ENCODE results near the gene RASGRP3. TPM values are rescaled to one million over a fixed set of nuclear protein-coding genes. Genes with fewer than 3 reads are reported as not detected.
A peak's percentile ranks its signal among the peaks of the same experiment; 100 is the strongest.

Gene RASGRP3
- total and polyA plus RNA-seq, 2 of the 13 experiments (the other 11 are each of a cell fraction or from before 2014, with no cell fraction given) = 0.01 TPM; not detected in 1

GRCh38 chr2:33496150-33496549, 19.7 kb downstream of the RASGRP3 start (continued):
- TF ChIP-seq BRCA1 (CRISPR knock-in tag; IDR thresholded peaks at IDR 0.05) (no peak), ATF7 (IDR thresholded peaks at IDR 0.05) (no peak), ATF7 (CRISPR knock-in tag; IDR thresholded peaks at IDR 0.05) (no peak), MAFK (conservative IDR thresholded peaks at IDR 0.05 in 1 of 2, IDR thresholded peaks at IDR 0.05 in 1 of 2; ENCODE audit: low read length in 2 of 2) (peak; percentile 43 to 76; a peak in 2 of 4 replicates), ZSCAN21 (CRISPR knock-in tag; IDR thresholded peaks at IDR 0.05; ENCODE audit: borderline replicate concordance) (no peak), ZSCAN25 (CRISPR knock-in tag; IDR thresholded peaks at IDR 0.05) (no peak), MAF1 (CRISPR knock-in tag; IDR thresholded peaks at IDR 0.05; ENCODE audit: borderline replicate concordance) (no peak), TARDBP (CRISPR knock-in tag; IDR thresholded peaks at IDR 0.05) (no peak)

GRCh38 chr2:33496726-33497125, 20.3 kb downstream of the RASGRP3 start:
- intact Hi-C loops (cut with micrococcal nuclease; ENCODE audit: unreplicated experiment) = no loop called here
- TF ChIP-seq GMEB2 (CRISPR knock-in tag; IDR thresholded peaks at IDR 0.05; ENCODE audit: low read depth) (no peak), ZNF879 (CRISPR knock-in tag; IDR thresholded peaks at IDR 0.05) (no peak), NFRKB (IDR thresholded peaks at IDR 0.05) (no peak), ETS1 (CRISPR knock-in tag; IDR thresholded peaks at IDR 0.05) (no peak), NFE2 (CRISPR knock-in tag; IDR thresholded peaks at IDR 0.05) (no peak), CSRNP1 (CRISPR knock-in tag; IDR thresholded peaks at IDR 0.05) (no peak), ZFY (CRISPR knock-in tag; IDR thresholded peaks at IDR 0.05) (no peak), DBP (CRISPR knock-in tag; IDR thresholded peaks at IDR 0.05; ENCODE audit: not compliant biosample characterization) (no peak), ZNF354B (CRISPR knock-in tag; IDR thresholded peaks at IDR 0.05) (no peak), FOXP1 (IDR thresholded peaks at IDR 0.05) (no peak), FOXP1 (CRISPR knock-in tag; IDR thresholded peaks at IDR 0.05) (no peak), ARID2 (CRISPR knock-in tag; IDR thresholded peaks at IDR 0.05; ENCODE audit: borderline replicate concordance) (no peak)

More at GRCh38 chr2:33496726-33497125, 20.3 kb downstream of the RASGRP3 start:
- 10% methylated on average over 2 of the region's 2 CpGs for WGBS (ENCODE audit: low lambda C conversion rate)
- Histone ChIP-seq H3K4me1 (ENCODE audit: insufficient read depth, low read length) (no peaks in the 10 kb centered on the region), H2AFZ (ENCODE audit: low read length) (no peak overlapping the region), H3K4me2 (ENCODE audit: low read depth, low read length) (no peak overlapping the region), H3K9ac (ENCODE audit: insufficient read depth, low read depth, low read length) (no peak overlapping the region), H3K36me3 (replicated peaks in 1 of 2; ENCODE audit: control insufficient read depth in 1 of 2, insufficient read depth in 2 of 2, low read length in 2 of 2) (no peaks in the 10 kb centered on the region), H3K79me2 (ENCODE audit: insufficient read depth, low read length) (no peaks in the 10 kb centered on the region), H3K9me3 (ENCODE audit: low read length) (no peaks in the 10 kb centered on the region), H3K4me3 (replicated peaks in 1 of 3; ENCODE audit: insufficient read depth in 1 of 3, low read depth in 2 of 3, low read length in 3 of 3) (no peak overlapping the region), H3K27ac (ENCODE audit: extremely low read length, insufficient read depth, low read length) (no peak overlapping the region), H3K27me3 (ENCODE audit: control insufficient read depth in 1 of 2, insufficient read depth in 2 of 2, low read length in 2 of 2) (0 out of 5 replicates have a peak, but pooled peaks cover 0 to 5% of the 10 kb centered on the region in 2 experiments), H4K20me1 (ENCODE audit: insufficient read depth, low read length) (no peaks in the 10 kb centered on the region)
- ATAC-seq (no peak), DNase-seq (ENCODE audit: low spot score) (no peak), FAIRE-seq (no peak)
- POLR2A ChIA-PET = no interaction called here
- CTCF ChIA-PET (ENCODE audit: low intra/inter-chr PET ratio, low total read pairs) = no interaction called here
- no TSS peak for BruUV-seq (replicated peaks)
- in situ Hi-C loops (cut with HindIII; ENCODE audit: extremely low pct_ligation_motif_present, low pct_unique_long_range_greater_than_20kb) = no loop called here
